ENCODE data around the gene DBNDD2. TPM values are rescaled to one million over a fixed set of nuclear protein-coding genes. Genes with fewer than 3 reads are reported as not detected.

Gene DBNDD2
- total and polyA plus RNA-seq, 11 donors: 209 to 423 (median 346) TPM

GRCh38 chr20:45374966-45375365 is 33.1 kb upstream of the DBNDD2 start:
- Histone ChIP-seq H3K36me3 (peaks cover 0 to 12% (median 0%) of the 10 kb centered on the region in 9 donors), H3K9me3 (no peaks in the 10 kb centered on the region), H3K27ac (no peak overlapping the region), H3K27me3 (no peaks in the 10 kb centered on the region), H3K4me1 (peaks cover 0 to 19% (median 11%) of the 10 kb centered on the region in 12 donors), H3K4me3 (no peak overlapping the region)
- no peak for DNase-seq
- ATAC-seq: no peak
- intact Hi-C loops (cut with DNase I): loop anchor here (1.0 to 5.0 kb wide), 9 partner anchors 32 to 397 kb away; partner anchors contain the start of genes DBNDD2 (in 4 of the 10) and PIGT (in 1 of the 10)
- WGBS, 4 donors: 89 to 97% (median 95%) methylated on average over 14 of the region's 14 CpGs
- no peak for TF ChIP-seq POLR2A (IDR thresholded peaks at IDR 0.05)
- TF ChIP-seq CTCF (IDR thresholded peaks at IDR 0.05): no peak

GRCh38 chr20:45377269-45377668 is 30.8 kb upstream of the DBNDD2 start:
- no peak for TF ChIP-seq POLR2A (IDR thresholded peaks at IDR 0.05)
- TF ChIP-seq CTCF (IDR thresholded peaks at IDR 0.05): no peak
- Histone ChIP-seq H3K4me1 (peaks cover 0 to 18% (median 11%) of the 10 kb centered on the region in 12 donors), H3K9me3 (no peaks in the 10 kb centered on the region), H3K27ac (no peak overlapping the region), H3K4me3 (no peak overlapping the region), H3K27me3 (no peaks in the 10 kb centered on the region), H3K36me3 (peaks cover 0 to 12% (median 0%) of the 10 kb centered on the region in 9 donors)
- ATAC-seq (no peak), DNase-seq (no peak)
- intact Hi-C loops (cut with DNase I): no loop called here
- WGBS, 4 donors: 83 to 96% (median 87%) methylated on average over 11 of the region's 11 CpGs

- WGBS, 4 donors: 81 to 100% (median 86%) methylated on average over 1 of the region's 1 CpG
- Histone ChIP-seq H3K4me3 (no peak within 1 kb of the TSS), H3K9me3 (no peaks in the 10 kb centered on the region), H3K27me3 (no peaks in the 10 kb centered on the region), H3K27ac (no peak within 1 kb of the TSS), H3K36me3 (peaks cover 0 to 12% (median 0%) of the 10 kb centered on the region in 9 donors), H3K4me1 (peaks cover 0 to 9% (median 5%) of the 10 kb centered on the region in 12 donors)
- TF ChIP-seq POLR2A (IDR thresholded peaks at IDR 0.05) (no peak), CTCF (IDR thresholded peaks at IDR 0.05) (no peak)
- DNase-seq (no peak), ATAC-seq (no peak)
- intact Hi-C loops (cut with DNase I): loop anchor here in 1 of 10 donors (2.0 kb wide), 1 partner anchor 25 kb away; no protein-coding TSS in a partner anchor
Observed at GRCh38 chr20:45378191-45378590, 29.9 kb upstream of the DBNDD2 start, which contains the start of gene TP53TG5. TSS of gene TP53TG5 (minus strand) at chr20:45378325. CDS start at chr20:45378236, 89 bp downstream.

- no peak for TF ChIP-seq CTCF (IDR thresholded peaks at IDR 0.05)
- no peak for TF ChIP-seq POLR2A (IDR thresholded peaks at IDR 0.05)
- no peaks in the 10 kb centered on the region for H3K27me3 ChIP-seq
- 90 to 96% (median 95%) methylated on average over 1 of the region's 1 CpG for WGBS, 4 donors
- no peaks in the 10 kb centered on the region for H3K4me1 ChIP-seq
- ATAC-seq (no peak), DNase-seq (no peak)
- no peak overlapping the region for H3K4me3 ChIP-seq
- peaks cover 0 to 6% (median 0%) of the 10 kb centered on the region in 12 donors for H3K9me3 ChIP-seq
- intact Hi-C loops (cut with DNase I): no loop called here
- no peaks in the 10 kb centered on the region for H3K36me3 ChIP-seq
- no peak overlapping the region for H3K27ac ChIP-seq
Observed at GRCh38 chr20:45387274-45387673, 20.8 kb upstream of the DBNDD2 start.

All from heart left ventricle (tissue), 16 donors.